DND-41 (cell line): ENCODE measurements around the gene RPL36A.

ENCODE experiments used
- EZH2 ChIP-seq: IDR thresholded peaks from 3 replicates; pipeline ENCODE4 v1.6.1; 2012; ENCODE audit warnings: borderline replicate concordance, low read depth, mild to moderate bottlenecking, moderate library complexity, low read length, inconsistent platforms; ENCODE audit not compliant: severe bottlenecking
- TF ChIP-seq, protein P1 (sequence below): IDR thresholded peaks from 2 replicates; pipeline ENCODE4 v1.5.1; 2012; ENCODE audit warnings: borderline replicate concordance, low read length, moderate library complexity, mild to moderate bottlenecking; ENCODE audit not compliant: poor library complexity, severe bottlenecking; ENCODE audit errors: extremely low read depth

DNA sequence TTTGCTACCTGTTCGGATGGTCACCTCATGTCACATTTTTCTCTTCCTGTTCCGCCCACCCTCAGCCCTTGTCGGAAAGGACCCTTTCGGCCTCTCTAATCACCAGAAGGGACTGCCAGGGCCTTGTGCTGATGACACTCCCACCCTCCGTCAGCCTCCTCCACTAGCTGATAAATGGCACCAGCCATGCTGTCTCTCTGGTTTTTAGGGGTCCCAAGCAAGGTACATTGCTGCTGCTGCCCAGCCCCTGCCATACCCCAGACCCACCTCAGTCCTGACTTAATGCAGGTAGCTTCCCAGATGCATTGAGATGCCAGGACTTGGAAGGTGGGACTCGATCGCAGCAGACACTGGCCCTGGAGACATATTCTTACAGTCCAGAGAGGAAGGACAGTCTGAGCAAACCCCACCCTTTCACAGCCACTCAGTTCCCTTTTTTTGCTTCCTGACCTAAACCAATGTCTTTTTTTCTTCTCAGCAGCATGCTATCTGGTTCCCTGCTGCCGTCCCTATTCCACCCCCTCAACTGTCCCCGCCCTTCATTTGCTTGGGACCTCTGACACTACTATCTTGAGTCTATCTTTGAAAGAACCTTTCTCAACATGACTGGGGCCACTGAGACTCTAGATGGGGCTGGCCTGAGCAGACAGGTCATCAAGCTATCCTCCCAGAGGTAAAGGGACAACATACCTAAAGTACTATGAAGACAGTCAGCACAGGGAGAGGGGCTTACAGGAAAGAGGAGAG, 4.8 kb upstream of the RPL36A start, which contains the start of gene BTK:
- TF ChIP-seq, protein P1, sequence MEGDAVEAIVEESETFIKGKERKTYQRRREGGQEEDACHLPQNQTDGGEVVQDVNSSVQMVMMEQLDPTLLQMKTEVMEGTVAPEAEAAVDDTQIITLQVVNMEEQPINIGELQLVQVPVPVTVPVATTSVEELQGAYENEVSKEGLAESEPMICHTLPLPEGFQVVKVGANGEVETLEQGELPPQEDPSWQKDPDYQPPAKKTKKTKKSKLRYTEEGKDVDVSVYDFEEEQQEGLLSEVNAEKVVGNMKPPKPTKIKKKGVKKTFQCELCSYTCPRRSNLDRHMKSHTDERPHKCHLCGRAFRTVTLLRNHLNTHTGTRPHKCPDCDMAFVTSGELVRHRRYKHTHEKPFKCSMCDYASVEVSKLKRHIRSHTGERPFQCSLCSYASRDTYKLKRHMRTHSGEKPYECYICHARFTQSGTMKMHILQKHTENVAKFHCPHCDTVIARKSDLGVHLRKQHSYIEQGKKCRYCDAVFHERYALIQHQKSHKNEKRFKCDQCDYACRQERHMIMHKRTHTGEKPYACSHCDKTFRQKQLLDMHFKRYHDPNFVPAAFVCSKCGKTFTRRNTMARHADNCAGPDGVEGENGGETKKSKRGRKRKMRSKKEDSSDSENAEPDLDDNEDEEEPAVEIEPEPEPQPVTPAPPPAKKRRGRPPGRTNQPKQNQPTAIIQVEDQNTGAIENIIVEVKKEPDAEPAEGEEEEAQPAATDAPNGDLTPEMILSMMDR: no peak
- TF ChIP-seq EZH2: no peak
